ENCODE measurements around the gene RNF144A. TPM values are rescaled to one million over a fixed set of nuclear protein-coding genes. Genes with fewer than 3 reads are reported as not detected.

The RNF144A gene
- total RNA-seq, 3 donors from 2014 or later (not counting 1 experiment from before 2014, with no cell fraction given), result 17.3 to 36.7 (median 19.0) TPM

DNA sequence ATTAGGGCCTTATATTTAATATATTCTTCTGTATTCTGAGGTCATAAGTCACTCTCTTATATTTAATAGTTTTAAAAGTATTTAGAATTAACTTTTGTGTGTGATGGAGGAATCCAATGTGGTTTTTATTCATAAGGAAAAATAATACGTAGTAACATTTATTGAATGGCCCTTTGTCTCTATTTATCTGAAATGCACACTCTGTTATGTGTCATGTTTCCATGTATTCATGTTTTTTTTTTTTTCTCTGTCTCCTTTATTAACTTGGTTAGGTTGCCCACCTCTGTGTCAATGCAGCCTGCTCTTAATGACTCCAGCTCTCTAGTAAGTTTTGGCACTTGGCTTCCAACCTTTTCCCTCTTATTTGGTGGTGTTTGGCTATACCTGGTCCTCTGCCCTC is 33.8 kb downstream of the RNF144A start:
- Histone ChIP-seq H3K4me1 (ENCODE audit: control insufficient read depth, insufficient read depth, low read length) (peaks cover 6% of the 10 kb centered on the region), H3K4me3 (ENCODE audit: low read length) (no peak overlapping the region), H3K27ac (ENCODE audit: low read length) (no peak overlapping the region), H3K9me3 (ENCODE audit: control insufficient read depth, insufficient read depth, low read length) (no peaks in the 10 kb centered on the region), H3K27me3 (ENCODE audit: control insufficient read depth, insufficient read depth, low read length) (no peaks in the 10 kb centered on the region), H3K36me3 (ENCODE audit: control insufficient read depth, insufficient read depth, low read length) (no peaks in the 10 kb centered on the region)
- no peaks in the 10 kb centered on the region for H3K27me3 Mint-ChIP-seq (ENCODE audit: low read depth in 2 of 2)
- H3K4me3 Mint-ChIP-seq, result no peak overlapping the region
- DNase-seq, result no peak
- no peaks in the 10 kb centered on the region for H3K36me3 Mint-ChIP-seq
- no peaks in the 10 kb centered on the region for H3K9me3 Mint-ChIP-seq
- WGBS (ENCODE audit: insufficient coverage), result no CpG with 5 or more reads among the region's 1 CpG
- peaks cover 12 to 30% of the 10 kb centered on the region in 2 donors for H3K4me1 Mint-ChIP-seq
- ATAC-seq, result no peak
- no peak overlapping the region for H3K27ac Mint-ChIP-seq
- TF ChIP-seq, protein P1, sequence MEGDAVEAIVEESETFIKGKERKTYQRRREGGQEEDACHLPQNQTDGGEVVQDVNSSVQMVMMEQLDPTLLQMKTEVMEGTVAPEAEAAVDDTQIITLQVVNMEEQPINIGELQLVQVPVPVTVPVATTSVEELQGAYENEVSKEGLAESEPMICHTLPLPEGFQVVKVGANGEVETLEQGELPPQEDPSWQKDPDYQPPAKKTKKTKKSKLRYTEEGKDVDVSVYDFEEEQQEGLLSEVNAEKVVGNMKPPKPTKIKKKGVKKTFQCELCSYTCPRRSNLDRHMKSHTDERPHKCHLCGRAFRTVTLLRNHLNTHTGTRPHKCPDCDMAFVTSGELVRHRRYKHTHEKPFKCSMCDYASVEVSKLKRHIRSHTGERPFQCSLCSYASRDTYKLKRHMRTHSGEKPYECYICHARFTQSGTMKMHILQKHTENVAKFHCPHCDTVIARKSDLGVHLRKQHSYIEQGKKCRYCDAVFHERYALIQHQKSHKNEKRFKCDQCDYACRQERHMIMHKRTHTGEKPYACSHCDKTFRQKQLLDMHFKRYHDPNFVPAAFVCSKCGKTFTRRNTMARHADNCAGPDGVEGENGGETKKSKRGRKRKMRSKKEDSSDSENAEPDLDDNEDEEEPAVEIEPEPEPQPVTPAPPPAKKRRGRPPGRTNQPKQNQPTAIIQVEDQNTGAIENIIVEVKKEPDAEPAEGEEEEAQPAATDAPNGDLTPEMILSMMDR (IDR thresholded peaks at IDR 0.05), result no peak
- intact Hi-C loops (cut with micrococcal nuclease), result no loop called here

DNA sequence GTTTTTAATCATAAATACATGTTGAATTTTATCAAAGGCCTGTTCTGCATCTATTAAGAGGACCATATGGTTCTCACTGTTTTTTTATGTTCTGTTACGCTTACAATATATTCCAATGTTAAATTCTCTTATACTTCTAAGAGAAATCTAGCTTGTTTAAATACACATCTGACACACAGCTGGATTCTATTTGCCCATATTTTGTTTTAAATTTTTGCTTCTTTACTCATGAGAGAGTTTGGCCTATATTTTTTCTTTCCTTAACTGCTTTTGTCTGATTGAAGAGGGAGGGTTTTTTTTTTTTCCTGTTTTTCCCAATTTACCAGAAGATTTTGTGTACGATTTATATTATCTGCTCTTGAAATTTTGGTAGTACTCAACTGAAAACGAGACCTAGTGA is 34.9 kb downstream of the RNF144A start:
- H3K27ac ChIP-seq (ENCODE audit: low read length), result no peak overlapping the region
- intact Hi-C loops (cut with micrococcal nuclease), result no loop called here
- ATAC-seq, result no peak
- no peaks in the 10 kb centered on the region for H3K36me3 ChIP-seq (ENCODE audit: control insufficient read depth, insufficient read depth, low read length)
- no peaks in the 10 kb centered on the region for H3K27me3 ChIP-seq (ENCODE audit: control insufficient read depth, insufficient read depth, low read length)
- 0% methylated on average over 1 of the region's 3 CpGs for WGBS (ENCODE audit: insufficient coverage)
- no peaks in the 10 kb centered on the region for H3K36me3 Mint-ChIP-seq
- TF ChIP-seq, protein P1 (IDR thresholded peaks at IDR 0.05), result no peak
- no peaks in the 10 kb centered on the region for H3K9me3 Mint-ChIP-seq
- H3K27ac Mint-ChIP-seq, result no peak overlapping the region
- no peak overlapping the region for H3K4me3 ChIP-seq (ENCODE audit: low read length)
- H3K4me1 Mint-ChIP-seq, result peaks cover 23 to 41% of the 10 kb centered on the region in 2 donors
- no peak overlapping the region for H3K4me3 Mint-ChIP-seq
- H3K4me1 ChIP-seq (ENCODE audit: control insufficient read depth, insufficient read depth, low read length), result peaks cover 8% of the 10 kb centered on the region
- no peak for DNase-seq
- H3K27me3 Mint-ChIP-seq (ENCODE audit: low read depth in 2 of 2), result no peaks in the 10 kb centered on the region
- H3K9me3 ChIP-seq (ENCODE audit: control insufficient read depth, insufficient read depth, low read length), result no peaks in the 10 kb centered on the region

DNA sequence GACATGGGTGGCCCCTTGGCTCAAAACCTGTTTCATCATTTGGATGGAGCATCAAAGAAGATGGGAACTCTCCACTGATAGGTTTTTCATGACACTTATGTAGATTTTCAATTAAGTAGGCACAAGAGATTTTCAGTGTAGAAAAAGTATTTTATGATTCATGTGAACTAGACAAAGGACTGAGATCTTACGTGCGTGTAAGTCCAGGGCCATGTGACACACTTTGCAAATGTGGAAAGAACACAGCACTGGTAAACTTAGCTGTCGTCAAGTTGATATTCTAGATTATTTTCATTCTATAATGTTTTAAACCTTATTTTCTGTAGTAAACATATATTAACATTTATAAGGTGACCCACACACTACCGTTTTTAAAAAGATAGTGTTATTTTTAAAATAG is 37.4 kb downstream of the RNF144A start:
- no peak for ATAC-seq
- intact Hi-C loops (cut with micrococcal nuclease), result no loop called here

More for the DNA sequence above, 37.4 kb downstream of the RNF144A start:
- no peaks in the 10 kb centered on the region for H3K36me3 ChIP-seq (ENCODE audit: control insufficient read depth, insufficient read depth, low read length)
- Mint-ChIP-seq H3K36me3 (no peaks in the 10 kb centered on the region), H3K27me3 (ENCODE audit: low read depth in 2 of 2) (no peaks in the 10 kb centered on the region), H3K27ac (no peak overlapping the region), H3K4me1 (peaks cover 30 to 41% of the 10 kb centered on the region in 2 donors), H3K4me3 (no peak overlapping the region), H3K9me3 (no peaks in the 10 kb centered on the region)
- TF ChIP-seq, protein P1 (IDR thresholded peaks at IDR 0.05), result no peak
- H3K27ac ChIP-seq (ENCODE audit: low read length), result no peak overlapping the region
- H3K27me3 ChIP-seq (ENCODE audit: control insufficient read depth, insufficient read depth, low read length), result no peaks in the 10 kb centered on the region
- no peak for DNase-seq
- 95% methylated on average over 2 of the region's 4 CpGs for WGBS (ENCODE audit: insufficient coverage)
- no peak overlapping the region for H3K4me3 ChIP-seq (ENCODE audit: low read length)
- no peaks in the 10 kb centered on the region for H3K9me3 ChIP-seq (ENCODE audit: control insufficient read depth, insufficient read depth, low read length)
- H3K4me1 ChIP-seq (ENCODE audit: control insufficient read depth, insufficient read depth, low read length), result peaks cover 8% of the 10 kb centered on the region

Measured in natural killer cell (primary cell).